ENCODE measurements around the gene NLRC3.

DNA sequence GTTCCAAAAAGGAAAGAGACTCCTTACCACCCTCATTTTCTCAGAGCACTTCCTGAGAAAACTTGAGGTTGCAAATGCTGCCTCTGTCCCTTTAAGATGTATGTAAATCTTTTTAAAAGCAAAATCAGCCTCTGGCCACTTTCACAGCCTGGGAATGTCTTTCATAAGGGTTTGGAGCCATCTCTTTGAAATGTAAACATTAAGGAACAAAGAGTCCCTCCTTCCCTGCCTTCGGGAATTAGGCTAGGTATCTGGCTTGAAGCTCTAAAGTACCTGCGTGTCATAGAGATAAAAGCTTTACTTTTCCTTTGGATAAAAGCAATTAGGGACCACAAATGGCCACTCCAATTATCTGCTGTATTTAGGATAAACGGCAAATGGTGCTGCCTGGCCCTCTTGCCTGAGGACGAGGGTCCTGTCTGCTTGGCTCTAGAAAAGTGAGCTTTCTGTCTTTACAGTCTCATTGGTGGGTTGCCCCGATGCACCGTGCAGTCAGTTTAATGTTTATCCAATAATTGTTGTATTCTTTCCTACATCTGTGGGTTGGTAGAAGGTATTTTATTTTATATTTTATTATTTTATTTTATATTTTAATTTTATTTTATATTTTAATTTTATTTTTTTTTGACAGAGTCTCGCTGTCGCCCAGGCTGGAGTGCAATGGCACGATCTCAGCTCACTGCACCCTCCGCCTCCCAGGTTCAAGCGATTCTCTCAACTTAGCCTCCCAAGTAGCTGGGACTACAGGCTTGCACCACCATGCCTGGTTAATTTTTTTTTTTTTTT, 23.9 kb downstream of the NLRC3 start:
- TF ChIP-seq, protein P1, sequence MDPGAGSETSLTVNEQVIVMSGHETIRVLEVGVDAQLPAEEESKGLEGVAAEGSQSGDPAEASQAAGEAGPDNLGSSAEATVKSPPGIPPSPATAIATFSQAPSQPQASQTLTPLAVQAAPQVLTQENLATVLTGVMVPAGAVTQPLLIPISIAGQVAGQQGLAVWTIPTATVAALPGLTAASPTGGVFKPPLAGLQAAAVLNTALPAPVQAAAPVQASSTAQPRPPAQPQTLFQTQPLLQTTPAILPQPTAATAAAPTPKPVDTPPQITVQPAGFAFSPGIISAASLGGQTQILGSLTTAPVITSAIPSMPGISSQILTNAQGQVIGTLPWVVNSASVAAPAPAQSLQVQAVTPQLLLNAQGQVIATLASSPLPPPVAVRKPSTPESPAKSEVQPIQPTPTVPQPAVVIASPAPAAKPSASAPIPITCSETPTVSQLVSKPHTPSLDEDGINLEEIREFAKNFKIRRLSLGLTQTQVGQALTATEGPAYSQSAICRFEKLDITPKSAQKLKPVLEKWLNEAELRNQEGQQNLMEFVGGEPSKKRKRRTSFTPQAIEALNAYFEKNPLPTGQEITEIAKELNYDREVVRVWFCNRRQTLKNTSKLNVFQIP (CRISPR knock-in tag; IDR thresholded peaks at IDR 0.05; ENCODE audit: borderline replicate concordance, low read depth): no peak
- TF ChIP-seq, protein P2, sequence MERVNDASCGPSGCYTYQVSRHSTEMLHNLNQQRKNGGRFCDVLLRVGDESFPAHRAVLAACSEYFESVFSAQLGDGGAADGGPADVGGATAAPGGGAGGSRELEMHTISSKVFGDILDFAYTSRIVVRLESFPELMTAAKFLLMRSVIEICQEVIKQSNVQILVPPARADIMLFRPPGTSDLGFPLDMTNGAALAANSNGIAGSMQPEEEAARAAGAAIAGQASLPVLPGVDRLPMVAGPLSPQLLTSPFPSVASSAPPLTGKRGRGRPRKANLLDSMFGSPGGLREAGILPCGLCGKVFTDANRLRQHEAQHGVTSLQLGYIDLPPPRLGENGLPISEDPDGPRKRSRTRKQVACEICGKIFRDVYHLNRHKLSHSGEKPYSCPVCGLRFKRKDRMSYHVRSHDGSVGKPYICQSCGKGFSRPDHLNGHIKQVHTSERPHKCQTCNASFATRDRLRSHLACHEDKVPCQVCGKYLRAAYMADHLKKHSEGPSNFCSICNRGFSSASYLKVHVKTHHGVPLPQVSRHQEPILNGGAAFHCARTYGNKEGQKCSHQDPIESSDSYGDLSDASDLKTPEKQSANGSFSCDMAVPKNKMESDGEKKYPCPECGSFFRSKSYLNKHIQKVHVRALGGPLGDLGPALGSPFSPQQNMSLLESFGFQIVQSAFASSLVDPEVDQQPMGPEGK (CRISPR knock-in tag; IDR thresholded peaks at IDR 0.05; ENCODE audit: borderline replicate concordance): no peak
- TF ChIP-seq ZFP30 (CRISPR knock-in tag; IDR thresholded peaks at IDR 0.05) (no peak), SNAI2 (CRISPR knock-in tag; IDR thresholded peaks at IDR 0.05) (no peak), CSDC2 (CRISPR knock-in tag; IDR thresholded peaks at IDR 0.05) (no peak), RARB (CRISPR knock-in tag; IDR thresholded peaks at IDR 0.05) (no peak), ISL1 (CRISPR knock-in tag; IDR thresholded peaks at IDR 0.05) (no peak), ESRRG (CRISPR knock-in tag; IDR thresholded peaks at IDR 0.05) (no peak), ZNF8 (CRISPR knock-in tag; IDR thresholded peaks at IDR 0.05) (no peak), ZNF565 (CRISPR knock-in tag; conservative IDR thresholded peaks at IDR 0.05; ENCODE audit: low read depth) (no peak), ZFP3 (CRISPR knock-in tag; IDR thresholded peaks at IDR 0.05) (no peak), TCF4 (CRISPR knock-in tag; IDR thresholded peaks at IDR 0.05; ENCODE audit: borderline replicate concordance) (no peak)
- TF ChIP-seq, protein P3, sequence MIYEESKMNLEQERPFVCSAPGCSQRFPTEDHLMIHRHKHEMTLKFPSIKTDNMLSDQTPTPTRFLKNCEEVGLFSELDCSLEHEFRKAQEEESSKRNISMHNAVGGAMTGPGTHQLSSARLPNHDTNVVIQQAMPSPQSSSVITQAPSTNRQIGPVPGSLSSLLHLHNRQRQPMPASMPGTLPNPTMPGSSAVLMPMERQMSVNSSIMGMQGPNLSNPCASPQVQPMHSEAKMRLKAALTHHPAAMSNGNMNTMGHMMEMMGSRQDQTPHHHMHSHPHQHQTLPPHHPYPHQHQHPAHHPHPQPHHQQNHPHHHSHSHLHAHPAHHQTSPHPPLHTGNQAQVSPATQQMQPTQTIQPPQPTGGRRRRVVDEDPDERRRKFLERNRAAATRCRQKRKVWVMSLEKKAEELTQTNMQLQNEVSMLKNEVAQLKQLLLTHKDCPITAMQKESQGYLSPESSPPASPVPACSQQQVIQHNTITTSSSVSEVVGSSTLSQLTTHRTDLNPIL (CRISPR knock-in tag; IDR thresholded peaks at IDR 0.05; ENCODE audit: low read depth): no peak
